HK-2 (cell line): Measurements from ENCODE around the gene GRIN1.

Experiments used
- DNase-seq: peaks from one replicate; pipeline ENCODE4 v3.0.0-alpha.2; 2018; ENCODE audit not compliant: unreplicated experiment

GRIN1 gene

DNA sequence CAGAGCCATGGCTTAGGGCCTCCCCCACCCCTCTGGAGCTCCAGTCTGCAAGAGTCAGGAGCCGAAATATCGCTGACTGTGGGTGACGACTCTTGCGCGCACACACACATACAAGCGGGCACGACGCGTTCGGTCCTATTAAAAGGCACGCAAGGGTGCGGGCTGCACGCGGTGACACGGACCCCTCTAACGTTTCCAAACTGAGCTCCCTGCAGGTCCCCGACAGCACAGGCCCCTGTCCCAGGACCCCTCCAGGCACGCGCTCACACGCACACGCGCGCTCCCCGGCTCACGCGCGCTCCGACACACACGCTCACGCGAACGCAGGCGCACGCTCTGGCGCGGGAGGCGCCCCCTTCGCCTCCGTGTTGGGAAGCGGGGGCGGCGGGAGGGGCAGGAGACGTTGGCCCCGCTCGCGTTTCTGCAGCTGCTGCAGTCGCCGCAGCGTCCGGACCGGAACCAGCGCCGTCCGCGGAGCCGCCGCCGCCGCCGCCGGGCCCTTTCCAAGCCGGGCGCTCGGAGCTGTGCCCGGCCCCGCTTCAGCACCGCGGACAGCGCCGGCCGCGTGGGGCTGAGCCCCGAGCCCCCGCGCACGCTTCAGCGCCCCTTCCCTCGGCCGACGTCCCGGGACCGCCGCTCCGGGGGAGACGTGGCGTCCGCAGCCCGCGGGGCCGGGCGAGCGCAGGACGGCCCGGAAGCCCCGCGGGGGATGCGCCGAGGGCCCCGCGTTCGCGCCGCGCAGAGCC lies at the start of gene GRIN1:
GRIN1 (plus strand) TSS at position 433 of the 746 bp plus-strand sequence. CDS start 333 bp downstream, outside the sequence.
- DNase-seq: no peak

DNA sequence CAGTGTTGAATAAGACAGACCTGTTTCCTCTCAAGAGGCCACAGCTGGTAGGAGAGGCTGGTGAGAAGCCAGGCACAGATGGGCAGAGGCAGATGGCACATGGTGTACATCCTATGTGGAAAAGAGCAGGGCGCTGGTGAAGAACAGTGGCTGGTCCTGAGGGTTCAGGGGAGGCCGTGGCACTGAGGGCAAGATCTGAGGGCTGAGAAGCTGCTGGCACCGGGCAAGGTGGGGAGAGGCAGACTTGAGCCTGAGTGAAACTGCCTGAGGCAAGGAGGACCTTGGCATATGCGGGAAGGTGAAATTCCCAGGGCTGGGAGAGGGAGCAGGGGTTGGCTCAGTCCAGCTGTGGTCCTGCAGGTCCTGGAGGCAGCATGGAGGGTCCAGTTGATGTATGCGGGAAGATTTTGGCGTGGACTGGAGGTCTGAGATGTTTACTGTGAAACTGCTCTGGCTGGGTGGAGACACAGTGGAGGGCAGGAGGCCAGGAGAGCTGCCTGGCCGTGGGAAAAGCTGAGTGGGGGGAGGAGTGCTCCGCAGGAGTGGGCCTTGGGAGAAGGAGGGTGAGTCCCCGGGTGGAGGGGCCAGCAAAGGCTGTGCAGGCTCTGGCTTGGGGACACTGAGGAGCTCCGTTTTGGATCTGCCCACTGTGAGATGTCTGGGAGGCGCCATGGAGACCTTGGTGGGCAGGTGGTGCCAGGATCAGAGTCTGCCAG lies 49.6 kb upstream of the GRIN1 start:
- no peak for DNase-seq

DNA sequence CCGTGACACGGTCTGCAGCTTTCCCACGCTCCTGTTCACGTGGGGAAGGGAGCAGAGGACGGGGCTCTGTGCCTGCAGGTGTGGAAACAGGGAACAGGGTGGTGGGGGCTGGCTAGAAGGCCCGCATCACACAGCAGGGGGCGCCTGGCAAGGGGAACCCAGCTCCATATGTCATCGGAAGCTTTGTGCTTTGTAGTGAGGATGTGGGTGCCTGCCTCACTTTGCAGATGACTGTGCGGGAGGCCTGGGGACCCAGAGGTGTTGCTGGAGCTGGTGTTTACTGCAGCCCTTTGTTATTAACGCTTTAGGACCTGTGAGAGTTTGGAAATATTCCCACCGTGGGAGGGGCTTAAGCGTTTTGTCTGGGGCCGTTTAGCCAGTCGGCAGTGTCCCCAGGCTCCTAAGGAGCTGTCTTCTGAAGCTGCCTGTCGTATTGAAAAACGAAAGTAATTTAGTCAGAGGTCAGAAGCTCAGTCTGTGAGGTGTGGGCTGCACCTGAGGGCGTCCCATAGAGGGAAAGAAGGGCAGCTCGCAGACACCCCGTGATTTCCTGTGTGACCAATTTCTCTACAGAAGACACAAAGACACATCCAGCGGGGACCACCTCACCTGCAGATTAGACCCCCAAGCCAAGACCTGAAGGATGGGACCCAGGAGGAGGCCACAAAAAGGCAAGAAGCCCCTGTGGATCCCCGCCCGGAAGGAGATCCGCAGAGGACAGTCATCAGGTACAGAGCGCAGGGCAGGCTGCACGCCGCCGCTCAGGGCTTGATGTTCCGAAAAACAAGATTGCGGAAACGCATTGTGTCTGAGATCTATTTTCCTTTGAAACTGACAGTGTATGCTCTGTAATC lies 43.1 kb upstream of the GRIN1 start:
- DNase-seq: no peak

DNA sequence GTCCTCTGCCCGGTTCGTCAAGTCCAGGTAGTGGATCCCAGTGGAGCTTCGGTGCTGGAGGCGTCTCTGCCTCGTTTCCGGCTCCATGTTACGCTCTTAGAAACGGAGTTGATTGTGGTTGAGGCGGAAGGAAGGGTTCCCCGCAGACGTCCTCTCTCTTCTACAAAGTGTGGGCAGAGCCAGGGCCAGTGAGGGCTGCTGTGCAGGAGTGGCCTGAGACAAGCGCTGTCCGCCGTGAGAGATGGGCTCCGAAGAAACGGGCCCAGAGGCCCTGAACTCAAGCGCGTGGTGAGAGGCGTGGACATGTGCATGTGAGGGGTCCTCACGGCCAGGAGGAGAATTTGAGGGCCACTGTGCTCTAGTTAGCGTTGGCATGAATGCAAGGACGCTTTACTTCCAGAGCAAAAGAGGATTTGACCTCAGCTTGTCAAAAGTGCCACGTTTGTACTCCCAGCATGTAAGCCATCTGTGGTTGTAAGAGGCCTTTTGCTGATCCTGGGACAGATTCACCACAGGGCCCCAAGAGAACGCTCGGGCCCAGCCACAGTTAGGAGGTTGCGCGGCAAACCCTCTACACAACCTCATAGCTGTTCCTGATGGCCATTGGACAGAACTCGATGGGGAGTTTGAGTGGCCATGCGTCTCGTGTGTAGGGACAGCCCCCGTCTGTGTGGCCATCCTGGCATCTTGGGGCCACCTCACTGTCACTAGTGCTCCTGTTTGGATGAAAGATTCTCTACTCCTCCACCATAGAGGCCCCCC lies 42.0 kb upstream of the GRIN1 start:
- DNase-seq: no peak

DNA sequence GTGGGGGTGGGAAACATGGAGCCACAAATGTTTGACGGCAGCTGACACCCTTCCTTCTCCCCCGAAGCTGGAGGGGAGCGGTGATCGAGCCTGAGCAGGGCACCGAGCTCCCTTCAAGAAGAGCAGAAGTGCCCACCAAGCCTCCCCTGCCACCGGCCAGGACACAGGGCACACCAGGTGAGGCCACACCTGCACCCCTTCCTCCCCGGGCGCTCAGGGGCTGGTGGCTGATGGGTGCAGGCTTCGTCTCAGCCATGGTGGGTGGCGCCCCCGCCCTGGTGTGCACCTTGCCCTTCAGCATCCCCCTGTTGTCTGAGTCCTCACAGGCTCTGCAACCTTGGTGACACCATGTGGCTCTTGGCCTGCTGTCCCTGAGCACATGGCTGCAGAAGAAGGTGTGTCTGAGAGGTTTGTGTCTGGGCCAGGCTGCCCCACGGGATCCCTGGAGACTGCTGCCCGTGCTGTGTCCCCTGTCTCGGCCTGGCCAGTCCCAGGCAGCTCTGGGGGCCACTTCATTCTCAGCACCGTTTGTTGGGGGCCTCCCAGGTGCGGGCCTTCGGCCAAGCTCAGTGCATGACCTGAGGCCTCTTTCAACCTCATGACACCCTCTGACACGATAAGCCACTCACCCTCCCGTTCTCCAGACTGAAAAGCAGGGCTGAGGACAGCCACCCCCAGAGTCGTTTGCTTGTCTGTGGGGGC lies 41.0 kb upstream of the GRIN1 start:
- no peak for DNase-seq

DNA sequence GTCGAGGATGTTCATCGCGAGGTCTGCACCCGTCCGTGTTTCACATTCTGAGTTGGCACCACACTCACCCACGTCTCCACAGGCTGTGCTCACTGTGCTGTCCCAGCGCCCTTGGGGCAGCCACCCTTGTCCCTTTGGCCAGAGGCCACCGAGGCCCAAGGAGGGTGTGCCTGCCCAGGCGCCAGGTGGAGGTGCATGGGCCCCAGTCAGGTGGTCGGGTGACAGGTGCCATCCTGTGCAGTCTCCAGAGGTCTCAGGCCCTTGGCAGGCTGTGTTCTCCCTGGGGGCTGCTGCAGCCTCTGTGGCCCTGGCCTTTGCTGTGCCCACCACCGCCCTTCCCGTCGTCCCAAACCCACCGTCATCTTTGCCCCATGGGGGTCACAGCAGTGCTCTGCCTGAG lies 39.7 kb upstream of the GRIN1 start:
- no peak for DNase-seq

DNA sequence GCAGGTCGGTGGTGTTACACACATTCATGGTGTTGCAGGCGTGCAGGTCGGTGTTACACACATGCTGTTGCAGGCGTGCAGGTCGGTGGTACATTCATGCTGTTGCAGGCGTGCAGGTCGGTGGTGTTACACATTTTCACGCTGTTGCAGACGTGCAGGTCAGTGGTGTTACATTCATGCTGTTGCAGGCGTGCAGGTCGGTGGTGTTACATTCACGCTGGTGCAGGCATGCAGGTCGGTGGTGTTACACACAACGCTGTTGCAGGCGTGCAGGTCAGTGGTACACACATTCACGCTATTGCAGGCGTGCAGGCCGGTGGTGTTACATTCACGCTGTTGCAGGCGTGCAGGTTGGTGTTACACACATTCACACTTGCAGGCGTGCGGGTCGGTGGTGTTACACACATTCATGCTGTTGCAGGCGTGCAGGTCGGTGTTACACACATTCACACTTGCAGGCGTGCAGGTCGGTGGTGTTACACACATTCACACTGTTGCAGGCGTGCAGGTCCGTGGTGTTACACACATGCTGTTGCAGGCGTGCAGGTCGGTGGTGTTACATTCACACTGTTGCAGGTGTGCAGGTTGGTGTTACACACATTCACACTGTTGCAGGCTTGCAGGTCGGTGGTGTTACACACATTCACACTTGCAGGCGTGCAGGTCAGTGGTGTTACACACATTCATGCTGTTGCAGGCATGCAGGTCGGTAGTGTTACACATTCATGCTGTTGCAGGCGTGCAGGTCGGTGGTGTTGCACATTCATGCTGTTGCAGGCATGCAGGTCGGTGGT lies 35.6 kb upstream of the GRIN1 start:
- no peak for DNase-seq

DNA sequence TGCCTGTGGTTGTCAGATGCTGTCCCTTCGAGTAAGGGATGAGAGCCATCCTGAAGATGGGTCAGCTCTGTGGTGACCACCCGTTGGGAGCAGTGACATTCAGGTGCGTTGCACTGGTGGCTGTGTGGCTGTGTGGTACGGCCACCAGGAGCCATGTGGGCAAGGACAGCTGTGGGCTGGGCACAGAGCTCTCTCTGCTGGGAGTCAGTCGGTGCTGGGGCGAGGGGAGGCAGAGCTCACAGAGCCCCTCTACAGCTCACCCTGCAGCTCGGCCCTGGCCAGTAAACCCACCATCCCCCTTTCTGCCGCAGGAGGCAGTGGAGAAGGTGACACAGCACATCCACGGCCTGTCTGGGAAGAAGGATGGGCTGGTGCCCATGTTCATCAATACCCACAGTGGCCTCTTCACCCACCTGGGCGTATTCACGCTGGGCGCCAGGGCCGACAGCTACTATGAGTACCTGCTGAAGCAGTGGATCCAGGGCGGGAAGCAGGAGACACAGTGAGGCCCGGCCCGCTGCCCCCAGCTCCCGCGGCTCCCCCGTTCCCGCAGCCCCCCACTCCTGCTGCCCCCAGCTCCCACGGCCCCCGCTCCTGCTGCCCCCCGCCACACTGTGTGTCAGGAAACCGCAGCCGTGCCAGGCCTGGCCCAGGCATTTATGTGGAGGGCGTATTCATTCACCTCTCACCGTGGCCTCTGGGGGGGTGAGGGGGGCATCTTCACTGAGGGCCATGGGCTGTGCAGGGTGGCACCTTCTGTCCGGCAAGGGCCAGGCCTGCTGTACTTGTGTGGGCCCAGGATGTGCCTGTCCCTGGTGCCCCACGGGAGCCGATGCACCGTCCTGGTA lies 32.9 kb upstream of the GRIN1 start:
- no peak for DNase-seq

DNA sequence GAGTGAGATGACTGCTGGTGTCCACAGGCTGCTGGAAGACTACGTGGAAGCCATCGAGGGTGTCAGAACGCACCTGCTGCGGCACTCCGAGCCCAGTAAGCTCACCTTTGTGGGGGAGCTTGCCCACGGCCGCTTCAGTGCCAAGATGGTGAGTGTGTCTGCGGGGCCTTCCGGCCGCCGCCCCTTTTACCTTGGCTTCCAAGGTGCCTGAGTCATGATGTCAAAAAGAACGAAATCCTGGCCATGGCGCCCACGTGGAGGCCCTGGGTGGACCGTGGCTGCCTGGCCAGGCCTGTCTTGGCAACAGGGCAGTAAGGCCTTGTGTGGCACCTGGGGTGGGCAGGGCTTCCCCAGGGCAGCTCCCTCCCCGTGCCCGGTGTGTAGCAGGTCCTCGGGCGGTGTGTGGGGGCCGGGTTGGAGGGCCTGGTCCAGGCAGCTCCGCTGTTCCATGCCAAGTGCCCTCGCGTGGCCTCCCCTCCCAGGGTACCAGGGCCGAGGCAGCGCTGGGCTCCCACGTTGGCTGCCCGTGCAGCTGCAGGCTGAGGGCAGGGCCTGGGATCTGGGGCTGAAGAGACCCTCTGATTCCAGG lies 32.2 kb upstream of the GRIN1 start:
- DNase-seq: no peak

DNA sequence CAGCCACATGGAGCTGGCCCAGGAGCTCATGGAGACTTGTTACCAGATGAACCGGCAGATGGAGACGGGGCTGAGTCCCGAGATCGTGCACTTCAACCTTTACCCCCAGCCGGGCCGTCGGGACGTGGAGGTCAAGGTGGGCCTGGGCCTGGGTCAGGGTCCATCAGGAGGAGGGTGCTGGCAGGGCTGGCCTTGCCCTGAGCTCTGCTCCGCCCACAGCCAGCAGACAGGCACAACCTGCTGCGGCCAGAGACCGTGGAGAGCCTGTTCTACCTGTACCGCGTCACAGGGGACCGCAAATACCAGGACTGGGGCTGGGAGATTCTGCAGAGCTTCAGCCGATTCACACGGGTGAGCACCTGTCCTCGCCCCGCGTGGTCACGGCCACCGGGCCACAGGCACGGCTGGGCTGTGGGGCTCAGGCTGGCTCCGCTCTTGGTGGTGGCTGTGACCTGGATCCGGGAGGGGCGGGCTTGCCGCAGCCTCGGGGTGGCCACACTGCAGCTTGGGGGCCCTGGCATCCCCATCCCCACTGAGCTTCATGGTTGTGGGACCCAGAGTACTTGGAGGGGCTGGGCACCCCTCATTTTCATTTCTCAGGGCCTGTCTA lies 31.5 kb upstream of the GRIN1 start:
- no peak for DNase-seq

DNA sequence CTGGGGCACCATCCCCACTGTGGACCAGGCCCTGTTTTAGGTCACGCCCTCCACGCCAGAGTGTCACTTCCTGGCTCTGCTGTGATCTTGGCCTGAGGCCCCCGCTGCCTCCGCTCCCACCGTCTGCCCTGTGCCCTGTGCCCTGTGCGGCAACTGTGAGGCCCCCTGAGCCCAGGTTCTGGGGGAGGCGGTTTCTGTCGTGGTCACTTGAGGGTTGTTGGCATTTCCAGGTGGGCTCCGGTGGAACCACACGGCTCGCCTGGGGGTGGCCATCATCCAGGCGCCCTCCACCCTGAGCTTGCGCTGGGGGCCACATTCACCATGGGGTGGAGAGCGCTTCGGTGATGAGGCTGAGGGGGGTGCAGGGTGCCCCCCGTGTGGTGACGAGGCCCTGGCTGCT lies 31.0 kb upstream of the GRIN1 start:
- no peak for DNase-seq

DNA sequence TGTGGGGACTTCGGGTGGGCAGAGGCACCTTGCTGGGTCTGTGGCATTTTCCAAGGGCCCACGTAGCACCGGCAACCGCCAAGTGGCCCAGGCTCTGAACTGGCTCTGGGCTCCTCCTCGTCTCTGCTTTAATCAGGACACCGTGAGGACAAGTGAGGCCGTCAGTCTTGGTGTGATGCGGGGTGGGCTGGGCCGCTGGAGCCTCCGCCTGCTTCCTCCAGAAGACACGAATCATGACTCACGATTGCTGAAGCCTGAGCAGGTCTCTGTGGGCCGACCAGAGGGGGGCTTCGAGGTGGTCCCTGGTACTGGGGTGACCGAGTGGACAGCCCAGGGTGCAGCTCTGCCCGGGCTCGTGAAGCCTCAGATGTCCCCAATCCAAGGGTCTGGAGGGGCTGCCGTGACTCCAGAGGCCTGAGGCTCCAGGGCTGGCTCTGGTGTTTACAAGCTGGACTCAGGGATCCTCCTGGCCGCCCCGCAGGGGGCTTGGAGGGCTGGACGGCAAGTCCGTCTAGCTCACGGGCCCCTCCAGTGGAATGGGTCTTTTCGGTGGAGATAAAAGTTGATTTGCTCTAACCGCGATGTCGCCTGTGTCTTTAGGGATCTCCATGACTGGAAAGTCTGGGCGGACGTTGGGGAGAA lies 30.2 kb upstream of the GRIN1 start:
- DNase-seq: no peak

DNA sequence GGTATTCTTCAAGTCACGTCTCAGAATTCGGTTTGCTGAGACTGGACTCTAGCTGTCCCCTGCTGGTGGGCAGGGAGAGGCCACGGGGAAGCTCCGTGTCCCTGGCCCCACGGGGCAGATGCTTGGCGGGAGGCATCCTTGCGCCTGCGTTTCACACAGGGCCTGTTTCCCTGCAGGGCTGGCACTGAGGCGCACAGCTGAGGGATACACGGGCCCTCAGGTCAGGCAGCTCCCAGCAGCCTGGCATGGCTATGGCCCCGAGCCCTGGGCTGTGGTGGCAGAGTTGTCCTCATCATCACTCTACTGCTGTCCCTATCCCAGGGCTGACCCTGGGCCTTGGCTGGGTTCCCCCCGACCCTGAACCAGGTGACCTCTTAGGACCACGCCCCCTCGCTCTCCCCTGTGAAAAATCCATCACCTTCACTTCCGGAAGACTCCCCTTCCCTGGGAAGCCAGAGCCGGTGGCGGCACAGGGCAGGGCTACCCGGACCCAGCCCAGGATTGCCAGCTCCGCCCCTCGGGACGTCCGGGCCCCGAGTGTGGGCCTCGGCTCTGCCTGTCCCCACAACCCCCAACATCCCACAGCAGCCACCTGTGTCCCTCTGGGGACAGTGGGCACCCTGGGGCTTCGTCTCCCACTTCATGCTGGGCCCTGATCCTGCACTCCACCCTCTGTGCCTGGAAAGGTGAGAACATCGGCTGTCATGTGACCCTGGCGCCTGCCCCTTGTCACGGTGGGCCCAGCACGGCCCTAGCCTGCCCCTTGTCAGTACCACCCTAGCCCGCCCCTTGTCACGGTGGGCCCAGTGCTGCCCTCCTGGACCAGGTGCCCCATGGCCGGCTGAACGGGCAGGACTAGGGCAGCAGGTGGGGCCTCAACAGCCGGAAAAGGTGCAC lies 29.5 kb upstream of the GRIN1 start:
- no peak for DNase-seq

DNA sequence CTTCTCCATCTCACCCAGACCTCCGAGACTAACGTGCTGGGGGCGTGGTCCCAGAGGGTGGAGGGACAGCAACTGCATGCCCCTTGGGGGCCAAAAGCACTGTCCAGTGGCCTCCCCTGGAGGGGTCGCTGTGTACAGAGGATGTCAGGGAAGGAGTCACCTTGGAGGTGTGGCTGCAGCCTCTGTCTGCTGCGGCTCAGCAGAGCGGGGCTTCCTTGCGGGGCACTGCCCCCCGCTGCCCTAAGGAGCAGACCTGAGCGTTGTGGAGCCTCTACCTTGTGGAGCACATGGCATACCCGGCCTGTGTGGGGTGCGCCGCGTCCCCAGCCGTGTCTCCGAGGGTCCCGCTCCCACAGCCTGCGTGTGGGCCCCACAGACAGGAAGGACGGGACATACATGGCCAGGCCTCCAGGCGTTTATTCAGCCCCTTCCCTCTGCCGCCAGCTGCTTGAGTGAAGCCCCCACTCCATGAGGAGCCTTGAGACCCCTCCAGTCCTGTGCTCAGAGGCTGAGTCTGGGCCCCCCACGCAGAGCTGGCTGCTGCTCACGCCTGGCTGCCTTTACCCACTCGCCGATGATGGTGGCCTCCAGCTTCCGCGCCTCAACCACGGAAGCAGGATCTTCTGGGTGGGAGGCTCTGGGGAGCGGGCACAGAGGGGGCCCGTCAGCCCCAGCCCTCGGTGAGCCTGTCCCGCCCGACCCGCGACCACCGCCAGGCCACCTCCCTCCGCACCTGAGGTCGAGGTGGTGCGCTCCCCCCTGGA lies 28.6 kb upstream of the GRIN1 start:
- no peak for DNase-seq

DNA sequence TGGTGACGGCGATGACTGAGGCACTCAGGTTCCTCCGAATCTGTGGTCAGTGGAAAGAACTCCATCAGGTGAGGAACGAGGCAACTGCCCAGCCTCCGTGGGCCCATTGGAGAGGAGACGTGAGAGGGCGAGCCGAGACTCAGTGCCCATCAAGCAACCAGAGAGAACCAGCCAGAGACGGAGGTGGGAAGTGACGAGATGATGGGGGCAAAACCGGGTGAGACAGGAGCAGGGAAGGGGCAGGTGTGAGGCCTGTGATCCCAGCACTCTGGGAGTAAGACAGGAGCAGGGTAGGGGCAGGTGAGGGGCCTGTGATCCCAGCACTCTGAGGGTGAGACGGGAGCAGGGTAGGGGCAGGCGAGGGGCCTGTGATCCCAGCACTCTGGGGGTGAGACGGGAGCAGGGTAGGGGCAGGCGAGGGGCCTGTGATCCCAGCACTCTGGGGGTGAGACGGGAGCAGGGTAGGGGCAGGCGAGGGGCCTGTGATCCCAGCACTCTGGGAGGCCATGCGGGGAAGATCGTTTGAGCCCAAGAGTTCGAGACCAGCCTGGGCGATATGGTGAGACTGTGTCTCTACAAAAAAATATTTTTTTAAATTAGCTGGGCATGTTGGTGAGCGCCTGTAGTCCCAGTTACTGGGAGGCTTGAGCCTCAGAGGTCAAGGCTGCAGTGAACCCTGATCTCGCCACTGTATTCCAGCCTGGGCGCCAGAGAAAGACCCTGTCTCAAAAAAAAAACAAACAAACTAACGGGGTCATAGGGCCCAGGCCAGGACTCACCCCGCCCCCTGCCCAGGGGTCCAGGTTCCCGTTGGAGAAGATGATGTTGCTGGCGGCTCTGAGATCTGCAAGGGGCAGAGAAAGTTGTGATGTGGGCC lies 27.8 kb upstream of the GRIN1 start:
- DNase-seq: no peak
